Stimulated activated CD4-positive, alpha-beta T cell treated with anti-CD3 and anti-CD28 coated beads, TNF-alpha, amount 100 ng/mL, for 4 hours (primary cell): Measurements from ENCODE around the gene STARD5.

ENCODE experiments used
- DNase-seq, 3 experiments: peaks; one replicate each; pipeline ENCODE4 v3.0.0-alpha.2; 2020; ENCODE audit warnings: low read depth in 3 of 3

Gene STARD5

GRCh38 chr15:81293728-81294515 lies 30.0 kb downstream of the STARD5 start:
- peak; percentile 52 to 57 (median 54) for DNase-seq

DNA sequence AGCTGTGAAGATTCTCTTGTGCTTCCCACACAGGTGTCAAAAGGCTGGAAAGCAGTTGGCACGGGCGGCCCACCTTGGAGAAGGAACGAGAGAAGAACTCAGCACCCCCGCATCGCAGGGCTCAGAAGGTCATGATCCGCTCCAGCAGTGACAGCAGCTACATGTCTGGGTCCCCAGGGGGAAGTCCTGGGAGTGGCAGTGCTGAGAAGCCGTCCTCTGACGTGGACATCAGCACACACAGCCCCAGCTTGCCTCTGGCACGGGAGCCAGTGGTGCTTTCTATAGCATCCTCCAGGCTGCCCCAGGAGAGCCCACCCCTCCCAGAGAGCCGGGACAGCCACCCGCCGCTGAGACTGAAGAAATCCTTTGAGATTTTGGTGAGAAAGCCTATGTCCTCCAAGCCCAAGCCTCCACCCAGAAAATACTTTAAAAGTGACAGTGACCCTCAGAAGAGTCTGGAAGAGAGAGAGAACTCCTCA lies 31.4 kb downstream of the STARD5 start:
- DNase-seq = no peak

DNA sequence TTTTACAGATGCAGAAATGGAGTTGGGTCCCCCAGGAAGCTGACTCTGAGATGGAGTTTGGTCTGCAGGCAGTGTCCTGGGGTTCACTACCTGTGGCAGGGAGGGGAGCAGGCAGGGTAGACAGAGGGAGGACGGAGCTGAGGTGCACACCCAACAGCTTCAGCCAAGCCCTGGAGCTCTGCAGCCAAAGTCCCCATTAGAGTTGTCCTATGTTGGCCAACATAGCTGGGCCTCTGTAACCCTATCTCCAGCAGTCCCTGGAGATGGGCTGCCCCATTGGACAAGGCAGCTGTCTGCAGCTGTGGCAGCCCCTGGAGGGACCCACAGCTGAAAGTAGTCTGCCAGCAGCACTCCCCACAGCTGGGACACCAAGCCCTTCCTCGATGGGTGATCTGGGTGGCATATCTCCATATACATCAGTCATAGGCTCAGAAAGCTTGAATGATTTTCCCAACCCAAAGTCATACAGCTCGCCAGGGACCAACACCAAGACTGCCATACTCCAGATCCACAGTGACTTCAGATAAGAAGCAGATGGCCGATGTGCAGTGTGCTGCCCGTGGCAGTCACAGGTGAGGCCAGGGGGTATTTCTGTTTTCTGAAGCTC lies 31.9 kb downstream of the STARD5 start:
- no peak for DNase-seq

GRCh38 chr15:81289910-81290309 lies 34.0 kb downstream of the STARD5 start:
- no peak for DNase-seq

- DNase-seq = no peak
Observed at GRCh38 chr15:81288616-81289015, 35.3 kb downstream of the STARD5 start.

DNA sequence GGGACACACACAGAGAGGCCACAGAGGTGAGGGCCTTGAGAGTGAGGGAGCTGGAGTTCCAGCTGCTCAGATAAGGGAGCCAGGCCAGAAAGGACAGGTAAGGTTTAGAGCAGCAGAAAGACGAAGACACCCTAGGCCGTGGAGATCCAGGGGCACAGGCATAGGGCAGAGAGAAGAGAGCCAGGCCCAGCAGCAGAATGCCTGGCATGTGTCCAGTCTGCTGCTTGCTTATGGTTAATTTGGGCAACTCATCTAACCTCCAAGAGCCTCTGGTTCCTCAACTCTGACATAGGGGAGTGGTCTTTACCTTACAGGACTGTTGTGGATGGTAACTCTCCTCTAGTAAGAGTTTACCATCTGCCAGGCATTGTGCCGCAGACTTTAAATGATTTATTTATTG lies 35.9 kb downstream of the STARD5 start:
- DNase-seq = no peak

- no peak for DNase-seq
Observed at GRCh38 chr15:81286621-81287121, 37.3 kb downstream of the STARD5 start.

GRCh38 chr15:81285461-81285860 lies 38.5 kb downstream of the STARD5 start:
- no peak for DNase-seq

DNA sequence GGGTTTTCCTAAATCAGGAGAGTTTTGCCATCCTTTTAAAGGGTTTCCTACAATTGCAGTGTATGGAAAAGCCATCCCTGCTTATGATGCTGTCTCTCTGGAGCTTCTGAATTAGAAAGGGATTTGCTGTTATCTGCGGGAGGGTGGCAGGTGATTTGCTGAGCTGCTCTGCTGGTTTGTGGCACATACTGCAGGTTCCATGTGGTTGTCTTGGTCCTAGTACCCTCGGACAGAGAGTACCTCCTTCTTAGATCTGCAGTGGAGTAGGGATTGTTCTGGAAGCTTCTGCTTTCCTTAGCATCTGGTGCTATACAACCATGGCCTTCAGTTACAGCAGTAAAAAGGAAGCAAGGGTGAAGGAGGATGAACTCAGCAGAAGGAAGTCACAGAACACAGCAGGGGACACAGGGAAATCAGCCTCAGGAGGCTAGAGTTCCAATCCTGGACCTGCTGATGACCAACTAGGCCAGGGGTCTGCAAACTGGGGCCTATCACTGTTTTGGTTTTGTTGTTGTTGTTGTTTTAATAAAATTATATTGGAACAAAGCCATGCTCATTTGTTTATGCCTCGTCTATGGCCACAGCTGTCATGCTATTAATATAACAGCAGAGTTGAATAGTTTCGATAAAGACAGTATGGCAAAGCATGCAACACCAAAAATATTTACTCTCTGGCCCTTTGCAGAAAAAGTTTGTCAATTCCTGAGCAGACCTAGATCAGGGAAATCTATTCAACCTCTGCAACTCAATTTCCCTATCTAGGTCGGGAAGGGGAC lies 39.5 kb downstream of the STARD5 start:
- no peak for DNase-seq

DNA sequence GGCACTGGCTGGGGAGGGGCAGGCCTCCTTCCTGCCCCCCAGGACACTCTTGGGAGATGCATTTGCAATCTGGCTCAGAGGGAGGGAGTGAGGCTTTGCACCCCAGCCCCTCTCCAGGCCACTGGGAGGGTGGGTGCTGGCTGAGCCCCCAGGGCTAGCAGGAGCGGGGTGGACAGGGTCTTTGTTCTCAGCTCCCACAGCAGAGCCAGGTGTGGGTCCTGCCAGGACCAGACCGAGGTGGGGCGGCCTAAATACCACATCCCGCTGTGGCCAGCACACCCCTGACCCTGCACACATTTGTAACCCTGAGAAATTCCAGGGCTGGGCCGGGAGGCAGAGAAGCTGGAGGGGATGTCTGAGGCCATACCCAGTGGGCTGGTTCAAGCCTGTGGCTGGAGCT lies 41.0 kb downstream of the STARD5 start:
- no peak for DNase-seq

DNA sequence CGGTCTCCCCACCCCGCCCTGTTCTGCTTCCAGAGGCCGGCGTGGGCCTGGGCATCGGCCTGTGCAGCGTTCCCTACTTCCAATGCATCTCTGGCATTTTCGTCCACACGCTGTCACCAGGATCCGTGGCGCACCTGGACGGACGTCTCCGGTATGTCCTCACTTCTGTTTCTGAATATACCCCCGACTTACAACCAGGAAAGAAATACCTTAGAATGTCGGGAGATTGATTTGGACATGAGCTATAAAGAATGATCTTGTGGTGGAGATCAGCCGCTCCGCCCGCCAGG lies 41.4 kb downstream of the STARD5 start:
- DNase-seq = no peak

DNA sequence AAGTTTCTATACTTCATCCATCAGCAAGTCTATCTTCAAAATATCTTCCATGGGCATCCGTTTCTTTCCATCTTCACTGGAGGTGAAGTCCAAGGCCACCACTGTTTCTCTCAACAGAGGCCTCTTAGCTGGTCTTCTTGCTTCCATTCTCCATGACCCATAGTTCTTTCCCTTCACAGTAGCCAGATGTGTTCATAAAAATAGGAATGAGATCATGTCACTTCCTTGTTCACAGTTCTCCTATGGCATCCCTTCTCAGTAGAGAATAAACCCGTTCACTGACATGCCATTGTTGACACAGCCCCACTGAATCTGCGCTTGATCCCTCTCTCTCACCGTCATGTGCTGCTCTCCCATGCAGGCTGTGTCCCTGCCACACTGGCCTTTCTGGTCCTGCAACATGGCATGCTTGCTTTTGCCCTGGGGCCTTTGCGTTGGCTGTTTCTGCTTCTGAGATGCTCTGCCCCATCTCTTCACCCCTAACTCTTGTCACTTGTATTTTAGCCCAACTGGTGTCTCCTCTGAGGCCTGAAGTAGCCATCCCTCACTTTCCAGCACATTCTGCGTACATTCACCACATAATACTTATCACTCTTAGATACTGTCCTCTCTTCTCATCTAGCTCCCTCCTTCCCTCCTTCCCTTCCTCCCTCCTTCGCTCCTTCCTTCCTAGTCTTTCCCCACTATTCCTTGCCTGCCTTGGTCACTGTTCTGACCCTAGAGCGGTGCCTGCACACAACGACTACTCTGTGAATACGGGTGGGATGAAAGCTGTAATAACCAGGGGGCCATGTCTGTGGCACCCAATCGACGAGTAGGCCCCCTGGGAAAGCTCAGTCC lies 42.0 kb downstream of the STARD5 start:
- no peak for DNase-seq

DNA sequence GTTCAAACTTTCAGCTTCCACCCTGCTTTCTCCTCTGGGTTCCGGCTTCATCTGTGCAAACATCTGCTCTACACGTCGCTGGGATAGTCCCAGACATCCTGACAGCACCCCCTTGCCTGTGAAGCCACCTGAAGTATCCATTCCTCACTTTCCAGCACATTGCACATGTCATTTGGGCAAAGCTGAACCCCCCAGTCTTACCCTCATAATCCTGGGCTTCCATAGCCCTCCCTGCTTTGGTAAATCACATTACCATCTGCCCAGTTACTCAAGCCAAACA lies 42.5 kb downstream of the STARD5 start:
- DNase-seq = no peak

DNA sequence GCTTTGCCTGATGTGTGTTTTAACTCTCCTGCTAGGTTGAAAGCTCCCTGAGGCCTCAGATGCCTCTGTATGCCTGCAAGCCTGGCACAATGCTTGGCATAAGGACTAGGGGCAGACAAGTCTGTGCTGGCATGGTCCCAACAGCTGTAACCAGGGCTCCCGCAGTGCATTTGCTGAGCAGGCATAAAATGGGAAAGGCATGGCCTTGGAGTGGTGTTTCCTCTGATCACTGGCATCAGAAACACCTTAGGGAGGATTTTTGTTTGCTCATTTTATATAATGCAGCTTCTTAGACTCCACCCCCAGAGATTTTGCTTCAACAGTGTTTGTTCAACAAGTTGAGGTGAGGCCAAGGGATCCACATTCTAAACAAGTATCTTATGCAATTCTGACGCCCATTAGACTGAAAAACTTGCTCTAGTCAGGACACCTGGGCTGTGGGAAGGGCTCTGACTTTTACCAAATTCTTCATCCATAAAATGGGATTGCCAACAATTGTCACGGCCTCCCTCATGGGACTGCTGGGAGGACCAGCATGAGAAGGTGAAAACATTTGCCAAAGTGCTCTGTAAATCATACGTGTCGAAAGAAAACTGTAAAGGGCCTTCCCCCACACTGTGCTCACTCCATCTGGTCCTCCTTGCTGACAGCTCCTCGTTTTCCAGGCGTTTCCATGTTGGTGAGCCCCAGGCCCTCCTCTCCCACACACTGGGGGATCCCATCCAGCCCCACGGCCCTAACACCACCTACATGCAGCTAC lies 43.1 kb downstream of the STARD5 start:
- no peak for DNase-seq

- no peak for DNase-seq
Observed at GRCh38 chr15:81279621-81280485, 44.1 kb downstream of the STARD5 start.

DNA sequence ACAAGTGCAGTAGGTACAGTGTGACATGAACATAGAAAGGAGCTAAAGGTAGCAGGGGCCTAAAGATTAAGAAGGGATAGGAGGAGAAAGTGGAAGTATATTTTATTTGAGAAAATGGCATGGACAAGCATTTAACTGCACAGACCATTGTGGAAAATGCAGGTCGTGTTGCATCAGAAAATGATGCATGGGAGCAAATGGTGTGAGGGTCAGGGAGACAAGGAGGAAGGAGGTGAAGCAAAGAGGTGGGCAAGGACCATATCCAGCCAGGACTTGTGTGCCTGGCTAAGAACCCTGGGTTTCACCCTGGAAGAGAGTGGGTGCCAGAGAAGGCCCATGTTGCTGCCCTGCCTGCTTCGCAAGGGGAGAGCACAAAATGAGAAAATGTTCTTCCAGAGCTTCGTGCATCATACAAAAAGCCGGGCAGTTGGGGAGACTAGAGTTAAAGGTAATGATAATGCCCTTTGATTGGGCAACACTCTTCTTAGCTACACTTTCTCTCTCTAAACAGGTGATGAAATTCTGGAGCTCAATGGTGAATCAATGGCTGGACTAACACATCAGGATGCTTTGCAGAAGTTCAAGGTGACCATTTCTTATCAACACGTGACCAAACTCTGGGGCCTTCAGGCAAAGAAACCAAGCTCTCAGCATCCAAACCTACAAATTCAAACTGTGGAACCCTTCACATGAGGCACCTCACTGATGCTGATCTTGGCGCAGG lies 45.5 kb downstream of the STARD5 start:
- DNase-seq = no peak

- no peak for DNase-seq
Observed at GRCh38 chr15:81277851-81278250, 46.1 kb downstream of the STARD5 start.

DNA sequence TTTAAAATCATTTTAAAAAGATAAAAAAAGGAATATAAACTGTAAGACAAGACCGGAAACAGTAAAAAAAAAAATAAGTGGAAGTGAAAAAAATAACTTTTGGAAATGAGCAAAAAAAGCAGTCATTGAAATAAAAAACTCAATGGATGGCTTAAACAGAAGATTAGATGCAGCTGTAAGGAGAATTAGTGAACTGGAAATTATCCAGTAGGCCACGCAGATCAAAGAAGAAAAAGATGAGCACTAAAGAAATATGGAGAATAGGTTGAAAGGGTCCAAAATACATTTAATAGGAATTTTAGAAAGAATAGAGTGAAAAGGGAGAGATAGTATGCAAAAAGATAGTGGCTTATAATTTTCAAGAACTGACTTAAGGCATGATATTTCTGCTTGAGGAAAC lies 47.0 kb downstream of the STARD5 start:
- DNase-seq = no peak

- no peak for DNase-seq
Observed at GRCh38 chr15:81275711-81276392, 48.1 kb downstream of the STARD5 start.
